ENCODE results near the gene TEX13D. TPM values are rescaled to one million over a fixed set of nuclear protein-coding genes. Genes with fewer than 3 reads are reported as not detected.

TEX13D gene
- total RNA-seq, 1 donor from 2014 or later = not detected

GRCh38 chrX:124343016-124343415 is 10.6 kb downstream of the TEX13D start:
- Mint-ChIP-seq H3K4me3 (ENCODE audit: unreplicated experiment) (no peak overlapping the region), H3K4me1 (ENCODE audit: low read depth) (no peaks in the 10 kb centered on the region), H3K9me3 (ENCODE audit: low read depth) (no peaks in the 10 kb centered on the region), H3K36me3 (ENCODE audit: low read depth) (no peaks in the 10 kb centered on the region), H3K27me3 (ENCODE audit: low read depth) (no peaks in the 10 kb centered on the region), H3K27ac (ENCODE audit: unreplicated experiment) (no peak overlapping the region)
- TF ChIP-seq, protein P1, sequence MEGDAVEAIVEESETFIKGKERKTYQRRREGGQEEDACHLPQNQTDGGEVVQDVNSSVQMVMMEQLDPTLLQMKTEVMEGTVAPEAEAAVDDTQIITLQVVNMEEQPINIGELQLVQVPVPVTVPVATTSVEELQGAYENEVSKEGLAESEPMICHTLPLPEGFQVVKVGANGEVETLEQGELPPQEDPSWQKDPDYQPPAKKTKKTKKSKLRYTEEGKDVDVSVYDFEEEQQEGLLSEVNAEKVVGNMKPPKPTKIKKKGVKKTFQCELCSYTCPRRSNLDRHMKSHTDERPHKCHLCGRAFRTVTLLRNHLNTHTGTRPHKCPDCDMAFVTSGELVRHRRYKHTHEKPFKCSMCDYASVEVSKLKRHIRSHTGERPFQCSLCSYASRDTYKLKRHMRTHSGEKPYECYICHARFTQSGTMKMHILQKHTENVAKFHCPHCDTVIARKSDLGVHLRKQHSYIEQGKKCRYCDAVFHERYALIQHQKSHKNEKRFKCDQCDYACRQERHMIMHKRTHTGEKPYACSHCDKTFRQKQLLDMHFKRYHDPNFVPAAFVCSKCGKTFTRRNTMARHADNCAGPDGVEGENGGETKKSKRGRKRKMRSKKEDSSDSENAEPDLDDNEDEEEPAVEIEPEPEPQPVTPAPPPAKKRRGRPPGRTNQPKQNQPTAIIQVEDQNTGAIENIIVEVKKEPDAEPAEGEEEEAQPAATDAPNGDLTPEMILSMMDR (IDR thresholded peaks at IDR 0.05) = no peak
- no peak for DNase-seq (ENCODE audit: low spot score)

DNA sequence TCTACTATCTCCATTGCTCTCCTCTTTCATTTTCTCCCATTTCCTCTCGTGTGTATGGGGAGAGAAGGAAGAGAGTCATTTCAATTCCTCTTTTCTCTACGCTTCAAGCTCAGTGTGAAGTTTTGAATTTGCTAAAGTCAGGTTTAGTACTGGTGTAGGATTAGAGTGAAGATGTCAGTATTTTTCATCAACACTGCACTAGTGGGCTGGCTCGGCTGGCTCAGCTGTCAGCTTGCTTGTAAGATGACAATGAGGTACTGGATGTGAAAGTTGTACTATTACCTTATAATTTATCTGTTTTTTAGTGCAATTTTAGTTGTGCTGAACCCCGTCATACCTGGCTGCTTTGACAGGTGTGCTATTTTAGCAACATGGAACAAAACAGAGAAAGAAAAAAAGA is 11.8 kb downstream of the TEX13D start:
- Mint-ChIP-seq H3K9me3 (ENCODE audit: low read depth) (no peaks in the 10 kb centered on the region), H3K36me3 (ENCODE audit: low read depth) (no peaks in the 10 kb centered on the region), H3K4me3 (ENCODE audit: unreplicated experiment) (no peak overlapping the region), H3K27ac (ENCODE audit: unreplicated experiment) (no peak overlapping the region), H3K27me3 (ENCODE audit: low read depth) (no peaks in the 10 kb centered on the region), H3K4me1 (ENCODE audit: low read depth) (no peaks in the 10 kb centered on the region)
- TF ChIP-seq, protein P1 (IDR thresholded peaks at IDR 0.05) = no peak
- no peak for DNase-seq (ENCODE audit: low spot score)

DNA sequence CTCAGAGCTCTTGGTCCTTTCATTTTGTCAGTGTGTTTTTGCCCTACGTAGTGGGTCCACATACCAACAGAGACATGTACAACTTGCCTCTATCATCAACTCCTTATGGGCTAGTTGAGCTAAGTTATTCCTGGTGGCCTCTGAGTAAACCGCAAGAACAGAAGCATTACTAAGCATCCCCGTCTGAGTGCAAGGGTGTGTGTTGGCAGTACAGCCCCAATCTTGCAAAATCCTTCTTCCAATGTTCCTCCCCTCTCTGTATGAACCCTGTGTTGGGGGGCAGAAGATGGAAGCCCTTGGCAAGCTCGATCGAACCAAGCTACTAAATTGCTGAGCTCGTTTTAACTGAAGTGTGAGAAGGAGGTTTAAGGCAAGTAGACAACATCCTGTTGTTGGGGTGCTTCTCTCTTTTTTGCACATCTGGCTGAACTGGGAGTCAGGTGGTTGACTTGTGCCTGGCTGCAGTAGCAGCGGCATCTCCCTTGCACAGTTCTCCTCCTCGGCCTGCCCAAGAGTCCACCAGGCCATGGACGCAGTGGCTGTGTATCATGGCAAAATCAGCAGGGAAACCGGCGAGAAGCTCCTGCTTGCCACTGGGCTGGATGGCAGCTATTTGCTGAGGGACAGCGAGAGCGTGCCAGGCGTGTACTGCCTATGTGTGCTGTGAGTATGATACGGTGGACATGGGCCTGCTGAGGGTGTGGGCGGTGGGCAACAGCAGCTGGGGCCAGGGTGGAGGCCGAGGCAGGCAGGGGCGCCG is 13.8 kb downstream of the TEX13D start, which contains the start of gene SH2D1A:
SH2D1A (plus strand) TSS at position 447 of the 760 bp plus-strand sequence; CDS start at position 527, 80 bp downstream.
- Mint-ChIP-seq H3K27me3 (ENCODE audit: low read depth) (no peaks in the 10 kb centered on the region), H3K27ac (ENCODE audit: unreplicated experiment) (no peak within 1 kb of the TSS), H3K4me1 (ENCODE audit: low read depth) (no peaks in the 10 kb centered on the region), H3K36me3 (ENCODE audit: low read depth) (no peaks in the 10 kb centered on the region), H3K4me3 (ENCODE audit: unreplicated experiment) (no peak within 1 kb of the TSS), H3K9me3 (ENCODE audit: low read depth) (no peaks in the 10 kb centered on the region)
- TF ChIP-seq, protein P1 (IDR thresholded peaks at IDR 0.05) = no peak
- no peak for DNase-seq (ENCODE audit: low spot score)

DNA sequence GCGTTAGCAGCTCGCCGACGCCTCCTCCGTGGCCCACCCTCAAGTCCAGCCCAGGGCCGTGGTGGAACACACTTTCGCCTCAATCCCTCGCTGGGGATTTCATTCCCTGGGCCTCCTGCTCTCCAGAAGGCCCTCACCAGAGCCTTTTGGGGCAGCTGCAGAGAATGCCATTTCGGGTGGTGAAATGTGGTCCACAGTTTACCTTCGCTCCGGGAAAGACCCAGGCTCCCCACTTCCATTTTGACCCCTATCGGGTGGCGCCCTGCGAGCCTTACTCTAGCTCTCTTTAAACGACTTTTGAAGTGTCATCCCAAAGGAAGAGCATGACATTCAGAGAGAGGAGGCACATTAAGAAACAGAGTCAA is 14.4 kb downstream of the TEX13D start:
- no peaks in the 10 kb centered on the region for H3K27me3 Mint-ChIP-seq (ENCODE audit: low read depth)
- no peaks in the 10 kb centered on the region for H3K9me3 Mint-ChIP-seq (ENCODE audit: low read depth)
- no peak overlapping the region for H3K4me3 Mint-ChIP-seq (ENCODE audit: unreplicated experiment)
- no peak overlapping the region for H3K27ac Mint-ChIP-seq (ENCODE audit: unreplicated experiment)
- H3K36me3 Mint-ChIP-seq (ENCODE audit: low read depth) = no peaks in the 10 kb centered on the region
- TF ChIP-seq, protein P1 (IDR thresholded peaks at IDR 0.05) = no peak
- H3K4me1 Mint-ChIP-seq (ENCODE audit: low read depth) = no peaks in the 10 kb centered on the region
- DNase-seq (ENCODE audit: low spot score) = no peak

GRCh38 chrX:124347242-124347641 is 14.8 kb downstream of the TEX13D start:
- TF ChIP-seq, protein P1 (IDR thresholded peaks at IDR 0.05) = no peak
- no peak for DNase-seq (ENCODE audit: low spot score)
- Mint-ChIP-seq H3K4me3 (ENCODE audit: unreplicated experiment) (no peak overlapping the region), H3K4me1 (ENCODE audit: low read depth) (no peaks in the 10 kb centered on the region), H3K9me3 (ENCODE audit: low read depth) (no peaks in the 10 kb centered on the region), H3K36me3 (ENCODE audit: low read depth) (no peaks in the 10 kb centered on the region), H3K27ac (ENCODE audit: unreplicated experiment) (no peak overlapping the region), H3K27me3 (ENCODE audit: low read depth) (no peaks in the 10 kb centered on the region)

Measured in chondrocyte (in vitro differentiated cells).